HEK293T (cell line): ENCODE results near the gene RFFL.

ENCODE experiments used
- BHLHE40 ChIP-seq: fragments of 450-650 bp; IDR thresholded peaks from 2 replicates; pipeline ENCODE4 v1.6.1; 2016; ENCODE audit warnings: mild to moderate bottlenecking, moderate library complexity, borderline replicate concordance
- CTBP1 ChIP-seq: fragments of 450-650 bp; IDR thresholded peaks from 2 replicates; pipeline ENCODE4 v1.6.1; 2016; ENCODE audit warnings: borderline replicate concordance
- ELF4 ChIP-seq: fragments of 450-650 bp; IDR thresholded peaks from 2 replicates; pipeline ENCODE4 v1.6.1; 2017; ENCODE audit warnings: antibody characterized with exemption
- FOXA1 ChIP-seq: fragments of 450-650 bp; IDR thresholded peaks from 2 replicates; pipeline ENCODE4 v1.6.1; 2016; ENCODE audit warnings: mild to moderate bottlenecking
- FOXK2 ChIP-seq: fragments of 450-650 bp; IDR thresholded peaks from 2 replicates; pipeline ENCODE4 v1.6.1; 2016; ENCODE audit warnings: mild to moderate bottlenecking
- FOXM1 ChIP-seq: fragments of 450-650 bp; IDR thresholded peaks from 2 replicates; pipeline ENCODE4 v1.6.1; 2017; ENCODE audit warnings: mild to moderate bottlenecking, borderline replicate concordance
- HDGF ChIP-seq: fragments of 450-650 bp; IDR thresholded peaks from 2 replicates; pipeline ENCODE4 v1.6.1; 2017; ENCODE audit warnings: antibody characterized with exemption, borderline replicate concordance
- L3MBTL2 ChIP-seq: fragments of 450-650 bp; conservative IDR thresholded peaks from 2 replicates; pipeline ENCODE4 v1.6.1; 2016; ENCODE audit warnings: mild to moderate bottlenecking
- LEF1 ChIP-seq: fragments of 450-650 bp; IDR thresholded peaks from 2 replicates; pipeline ENCODE4 v1.6.1; 2017; ENCODE audit warnings: mild to moderate bottlenecking, borderline replicate concordance
- NFRKB ChIP-seq: fragments of 450-650 bp; IDR thresholded peaks from 2 replicates; pipeline ENCODE4 v1.6.1; 2016; ENCODE audit warnings: mild to moderate bottlenecking, moderate library complexity
- SP1 ChIP-seq: fragments of 450-650 bp; IDR thresholded peaks from 2 replicates; pipeline ENCODE4 v1.6.1; 2017
- SUZ12 ChIP-seq: fragments of 450-650 bp; IDR thresholded peaks from 2 replicates; pipeline ENCODE4 v1.6.1; 2016; ENCODE audit warnings: mild to moderate bottlenecking
- TARDBP ChIP-seq: fragments of 450-650 bp; IDR thresholded peaks from 2 replicates; pipeline ENCODE4 v1.6.1; 2016
- TF ChIP-seq, protein P1 (sequence below): fragments of 450-650 bp; IDR thresholded peaks from 2 replicates; pipeline ENCODE4 v1.6.1; 2016

DNA sequence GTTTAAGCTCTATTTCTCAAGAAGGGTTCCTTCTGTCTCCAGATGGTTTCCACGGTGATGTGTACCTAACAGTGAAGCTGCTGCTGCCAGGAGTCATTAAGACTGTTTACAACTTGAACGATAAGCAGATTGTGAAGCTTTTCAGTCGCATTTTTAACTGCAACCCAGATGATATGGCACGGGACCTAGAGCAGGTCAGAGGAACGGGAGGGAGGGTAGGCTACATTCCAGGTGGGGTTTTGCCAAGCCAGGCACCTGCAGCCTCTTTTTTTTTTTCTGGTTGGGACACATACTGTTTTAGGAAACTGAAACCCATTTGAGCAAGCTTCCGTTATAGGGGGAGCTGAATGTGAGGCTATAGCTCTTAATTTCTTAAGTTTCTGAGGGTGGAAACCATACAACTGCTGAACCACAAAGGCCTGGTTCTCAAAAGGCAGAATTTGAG is 72.6 kb downstream of the RFFL start:
- TF ChIP-seq NFRKB (no peak), SUZ12 (no peak), FOXA1 (no peak), FOXK2 (no peak), SP1 (no peak), HDGF (no peak), ELF4 (no peak), LEF1 (no peak), L3MBTL2 (no peak), FOXM1 (no peak), TARDBP (no peak), CTBP1 (no peak), BHLHE40 (no peak)
- TF ChIP-seq, protein P1, sequence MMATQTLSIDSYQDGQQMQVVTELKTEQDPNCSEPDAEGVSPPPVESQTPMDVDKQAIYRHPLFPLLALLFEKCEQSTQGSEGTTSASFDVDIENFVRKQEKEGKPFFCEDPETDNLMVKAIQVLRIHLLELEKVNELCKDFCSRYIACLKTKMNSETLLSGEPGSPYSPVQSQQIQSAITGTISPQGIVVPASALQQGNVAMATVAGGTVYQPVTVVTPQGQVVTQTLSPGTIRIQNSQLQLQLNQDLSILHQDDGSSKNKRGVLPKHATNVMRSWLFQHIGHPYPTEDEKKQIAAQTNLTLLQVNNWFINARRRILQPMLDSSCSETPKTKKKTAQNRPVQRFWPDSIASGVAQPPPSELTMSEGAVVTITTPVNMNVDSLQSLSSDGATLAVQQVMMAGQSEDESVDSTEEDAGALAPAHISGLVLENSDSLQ: no peak
